ENCODE results near the gene ARHGAP8. TPM values are rescaled to one million over a fixed set of nuclear protein-coding genes. Genes with fewer than 3 reads are reported as not detected.

ARHGAP8 gene
- total and polyA plus RNA-seq, 4 donors, result 1.4 to 3.0 TPM; not detected in 2

- Histone ChIP-seq H3K27ac (ENCODE audit: low read depth in 1 of 2, low read length in 2 of 2) (no peak overlapping the region), H3K4me1 (ENCODE audit: control insufficient read depth in 1 of 2, insufficient read depth in 2 of 2, low read length in 2 of 2) (no peaks in the 10 kb centered on the region), H3K4me3 (ENCODE audit: low read length in 2 of 2) (no peak overlapping the region), H3K27me3 (ENCODE audit: control insufficient read depth in 1 of 2, insufficient read depth in 2 of 2, low read length in 1 of 2) (no peaks in the 10 kb centered on the region), H3K36me3 (ENCODE audit: control insufficient read depth in 1 of 2, insufficient read depth in 2 of 2, low read length in 1 of 2) (no peaks in the 10 kb centered on the region), H3K9me3 (ENCODE audit: control insufficient read depth, low read length) (no peaks in the 10 kb centered on the region)
- DNase-seq (no peak), ATAC-seq (ENCODE audit: low FRiP score) (no peak)
- intact Hi-C loops (cut with DNase I), result no loop called here
- WGBS, 2 donors, result 33 to 42% methylated on average over 14 of the region's 14 CpGs
Observed at GRCh38 chr22:44730022-44730393, 22.4 kb upstream of the ARHGAP8 start.

- ATAC-seq (ENCODE audit: low FRiP score) (no peak), DNase-seq (no peak)
- Histone ChIP-seq H3K9me3 (ENCODE audit: control insufficient read depth, low read length) (no peaks in the 10 kb centered on the region), H3K27me3 (ENCODE audit: control insufficient read depth in 1 of 2, insufficient read depth in 2 of 2, low read length in 1 of 2) (no peaks in the 10 kb centered on the region), H3K27ac (ENCODE audit: low read depth in 1 of 2, low read length in 2 of 2) (no peak overlapping the region), H3K4me1 (ENCODE audit: control insufficient read depth in 1 of 2, insufficient read depth in 2 of 2, low read length in 2 of 2) (no peaks in the 10 kb centered on the region), H3K36me3 (ENCODE audit: control insufficient read depth in 1 of 2, insufficient read depth in 2 of 2, low read length in 1 of 2) (no peaks in the 10 kb centered on the region), H3K4me3 (ENCODE audit: low read length in 2 of 2) (no peak overlapping the region)
- intact Hi-C loops (cut with DNase I), result no loop called here
- 89 to 90% methylated on average over 19 of the region's 19 CpGs for WGBS, 2 donors
Observed at GRCh38 chr22:44730490-44731356, 21.7 kb upstream of the ARHGAP8 start.

- no peak for DNase-seq
- Histone ChIP-seq H3K9me3 (ENCODE audit: control insufficient read depth, low read length) (no peaks in the 10 kb centered on the region), H3K4me3 (ENCODE audit: low read length in 2 of 2) (no peak overlapping the region), H3K4me1 (ENCODE audit: control insufficient read depth in 1 of 2, insufficient read depth in 2 of 2, low read length in 2 of 2) (no peaks in the 10 kb centered on the region), H3K27ac (ENCODE audit: low read depth in 1 of 2, low read length in 2 of 2) (no peak overlapping the region), H3K36me3 (ENCODE audit: control insufficient read depth in 1 of 2, insufficient read depth in 2 of 2, low read length in 1 of 2) (no peaks in the 10 kb centered on the region), H3K27me3 (ENCODE audit: control insufficient read depth in 1 of 2, insufficient read depth in 2 of 2, low read length in 1 of 2) (no peaks in the 10 kb centered on the region)
- WGBS, 2 donors, result 74 to 82% methylated on average over 7 of the region's 7 CpGs
- intact Hi-C loops (cut with DNase I), result no loop called here
- ATAC-seq (ENCODE audit: low FRiP score), result no peak
Observed at GRCh38 chr22:44731357-44731970, 20.9 kb upstream of the ARHGAP8 start.

GRCh38 chr22:44732017-44732561 is 20.3 kb upstream of the ARHGAP8 start:
- intact Hi-C loops (cut with DNase I), result no loop called here
- 82 to 86% methylated on average over 21 of the region's 21 CpGs for WGBS, 2 donors
- H3K27ac ChIP-seq (ENCODE audit: low read depth in 1 of 2, low read length in 2 of 2), result no peak overlapping the region
- DNase-seq (no peak), ATAC-seq (ENCODE audit: low FRiP score) (no peak)
- H3K36me3 ChIP-seq (ENCODE audit: control insufficient read depth in 1 of 2, insufficient read depth in 2 of 2, low read length in 1 of 2), result no peaks in the 10 kb centered on the region
- no peaks in the 10 kb centered on the region for H3K9me3 ChIP-seq (ENCODE audit: control insufficient read depth, low read length)
- no peaks in the 10 kb centered on the region for H3K4me1 ChIP-seq (ENCODE audit: control insufficient read depth in 1 of 2, insufficient read depth in 2 of 2, low read length in 2 of 2)
- no peaks in the 10 kb centered on the region for H3K27me3 ChIP-seq (ENCODE audit: control insufficient read depth in 1 of 2, insufficient read depth in 2 of 2, low read length in 1 of 2)
- no peak overlapping the region for H3K4me3 ChIP-seq (ENCODE audit: low read length in 2 of 2)

GRCh38 chr22:44732661-44733060 is 19.7 kb upstream of the ARHGAP8 start:
- 91 to 93% methylated on average over 27 of the region's 27 CpGs for WGBS, 2 donors
- ATAC-seq (ENCODE audit: low FRiP score) (no peak), DNase-seq (no peak)
- intact Hi-C loops (cut with DNase I), result no loop called here
- H3K27ac ChIP-seq (ENCODE audit: low read depth in 1 of 2, low read length in 2 of 2), result no peak overlapping the region
- H3K4me1 ChIP-seq (ENCODE audit: control insufficient read depth in 1 of 2, insufficient read depth in 2 of 2, low read length in 2 of 2), result no peaks in the 10 kb centered on the region
- H3K4me3 ChIP-seq (ENCODE audit: low read length in 2 of 2), result no peak overlapping the region
- no peaks in the 10 kb centered on the region for H3K9me3 ChIP-seq (ENCODE audit: control insufficient read depth, low read length)
- no peaks in the 10 kb centered on the region for H3K27me3 ChIP-seq (ENCODE audit: control insufficient read depth in 1 of 2, insufficient read depth in 2 of 2, low read length in 1 of 2)
- H3K36me3 ChIP-seq (ENCODE audit: control insufficient read depth in 1 of 2, insufficient read depth in 2 of 2, low read length in 1 of 2), result no peaks in the 10 kb centered on the region

- 87% methylated on average over 14 of the region's 14 CpGs for WGBS, 2 donors
- intact Hi-C loops (cut with DNase I), result loop anchor here in 1 of 2 donors (2.0 kb wide), 1 partner anchor 37 kb away; no protein-coding TSS in a partner anchor
- H3K4me1 ChIP-seq (ENCODE audit: control insufficient read depth in 1 of 2, insufficient read depth in 2 of 2, low read length in 2 of 2), result no peaks in the 10 kb centered on the region
- ATAC-seq (ENCODE audit: low FRiP score) (no peak), DNase-seq (no peak)
- H3K36me3 ChIP-seq (ENCODE audit: control insufficient read depth in 1 of 2, insufficient read depth in 2 of 2, low read length in 1 of 2), result no peaks in the 10 kb centered on the region
- H3K4me3 ChIP-seq (ENCODE audit: low read length in 2 of 2), result no peak overlapping the region
- H3K27me3 ChIP-seq (ENCODE audit: control insufficient read depth in 1 of 2, insufficient read depth in 2 of 2, low read length in 1 of 2), result no peaks in the 10 kb centered on the region
- no peaks in the 10 kb centered on the region for H3K9me3 ChIP-seq (ENCODE audit: control insufficient read depth, low read length)
- no peak overlapping the region for H3K27ac ChIP-seq (ENCODE audit: low read depth in 1 of 2, low read length in 2 of 2)
Observed at GRCh38 chr22:44733426-44734106, 18.8 kb upstream of the ARHGAP8 start.

- Histone ChIP-seq H3K27me3 (ENCODE audit: control insufficient read depth in 1 of 2, insufficient read depth in 2 of 2, low read length in 1 of 2) (no peaks in the 10 kb centered on the region), H3K9me3 (ENCODE audit: control insufficient read depth, low read length) (no peaks in the 10 kb centered on the region), H3K4me3 (ENCODE audit: low read length in 2 of 2) (no peak overlapping the region), H3K36me3 (ENCODE audit: control insufficient read depth in 1 of 2, insufficient read depth in 2 of 2, low read length in 1 of 2) (no peaks in the 10 kb centered on the region), H3K27ac (ENCODE audit: low read depth in 1 of 2, low read length in 2 of 2) (no peak overlapping the region), H3K4me1 (ENCODE audit: control insufficient read depth in 1 of 2, insufficient read depth in 2 of 2, low read length in 2 of 2) (no peaks in the 10 kb centered on the region)
- ATAC-seq (ENCODE audit: low FRiP score), result no peak
- WGBS, 2 donors, result 86 to 88% methylated on average over 8 of the region's 8 CpGs
- DNase-seq, result no peak
- intact Hi-C loops (cut with DNase I), result loop anchor here in 1 of 2 donors (2.0 kb wide), 1 partner anchor 37 kb away; no protein-coding TSS in a partner anchor
Observed at GRCh38 chr22:44734278-44734677, 18.1 kb upstream of the ARHGAP8 start.

- WGBS, 2 donors, result 84 to 85% methylated on average over 22 to 23 of the region's 23 CpGs
Observed at GRCh38 chr22:44734801-44735517, 17.4 kb upstream of the ARHGAP8 start.

More at GRCh38 chr22:44734801-44735517, 17.4 kb upstream of the ARHGAP8 start:
- DNase-seq (no peak), ATAC-seq (ENCODE audit: low FRiP score) (no peak)
- Histone ChIP-seq H3K4me1 (ENCODE audit: control insufficient read depth in 1 of 2, insufficient read depth in 2 of 2, low read length in 2 of 2) (no peaks in the 10 kb centered on the region), H3K9me3 (ENCODE audit: control insufficient read depth, low read length) (no peaks in the 10 kb centered on the region), H3K27me3 (ENCODE audit: control insufficient read depth in 1 of 2, insufficient read depth in 2 of 2, low read length in 1 of 2) (no peaks in the 10 kb centered on the region), H3K4me3 (ENCODE audit: low read length in 2 of 2) (no peak overlapping the region), H3K27ac (ENCODE audit: low read depth in 1 of 2, low read length in 2 of 2) (no peak overlapping the region), H3K36me3 (ENCODE audit: control insufficient read depth in 1 of 2, insufficient read depth in 2 of 2, low read length in 1 of 2) (no peaks in the 10 kb centered on the region)
- intact Hi-C loops (cut with DNase I), result loop anchor here (2.0 to 5.0 kb wide), 2 partner anchors 38 kb away; no protein-coding TSS in a partner anchor
